Activated T-cell treated with anti-CD3 and anti-CD28 coated beads for 24 hours (primary cell): ENCODE measurements around the gene XRCC6.
A peak's percentile ranks its signal among the peaks of the same experiment; 100 is the strongest.
"Not testable (repeated sequence)": the region's sequence is repeated elsewhere in the genome, so short reads cannot be mapped to it uniquely, and the experiment has no call there.

Experiments
- DNase-seq: peaks from one replicate; pipeline ENCODE4 v3.0.0-alpha.2; 2020; ENCODE audit warnings: low read depth

XRCC6 gene

GRCh38 chr22:41598891-41599635 is 22.0 kb upstream of the XRCC6 start:
- no peak for DNase-seq

GRCh38 chr22:41600976-41601375 is 20.1 kb upstream of the XRCC6 start:
- DNase-seq: no peak

- peak; percentile 53 for DNase-seq
Measured at GRCh38 chr22:41603873-41604332, 17.2 kb upstream of the XRCC6 start.

- no peak for DNase-seq
Measured at GRCh38 chr22:41608386-41608785, 12.7 kb upstream of the XRCC6 start.

- DNase-seq: no peak
Measured at GRCh38 chr22:41612603-41613306, 8.3 kb upstream of the XRCC6 start.

GRCh38 chr22:41613456-41613855 is 7.6 kb upstream of the XRCC6 start:
- no peak for DNase-seq

- DNase-seq: peak; percentile 30
Measured at GRCh38 chr22:41619979-41620588, 1.0 kb upstream of the XRCC6 start.

GRCh38 chr22:41620589-41621098 is 451 bp upstream of the XRCC6 start, which contains the start of gene DESI1:
Gene DESI1, minus strand, starts transcription at chr22:41621043. Its CDS starts 204 bp downstream, at chr22:41620839.
- no peak for DNase-seq

GRCh38 chr22:41621911-41622179 is 750 bp downstream of the XRCC6 start:
- DNase-seq: no peak

GRCh38 chr22:41625577-41625976 is 4.5 kb downstream of the XRCC6 start:
- DNase-seq: no peak

GRCh38 chr22:41631115-41631514 is 10.0 kb downstream of the XRCC6 start:
- not testable (repeated sequence) for DNase-seq

GRCh38 chr22:41631615-41632014 is 10.5 kb downstream of the XRCC6 start:
- not testable (repeated sequence) for DNase-seq

- not testable (repeated sequence) for DNase-seq
Measured at GRCh38 chr22:41634610-41635009, 13.5 kb downstream of the XRCC6 start.

- DNase-seq: no peak
Measured at GRCh38 chr22:41636467-41636866, 15.4 kb downstream of the XRCC6 start.

- not testable (repeated sequence) for DNase-seq
Measured at GRCh38 chr22:41637623-41638022, 16.5 kb downstream of the XRCC6 start.

- no peak for DNase-seq
Measured at GRCh38 chr22:41638124-41638523, 17.0 kb downstream of the XRCC6 start.

GRCh38 chr22:41638748-41639147 is 17.7 kb downstream of the XRCC6 start:
- no peak for DNase-seq

GRCh38 chr22:41641854-41642253 is 20.8 kb downstream of the XRCC6 start:
- no peak for DNase-seq

- no peak for DNase-seq
Measured at GRCh38 chr22:41642331-41643110, 21.4 kb downstream of the XRCC6 start.

GRCh38 chr22:41647771-41648170 is 26.7 kb downstream of the XRCC6 start:
- no peak for DNase-seq

GRCh38 chr22:41648432-41648831 is 27.3 kb downstream of the XRCC6 start:
- DNase-seq: no peak

GRCh38 chr22:41650229-41650628 is 29.1 kb downstream of the XRCC6 start:
- DNase-seq: no peak
